Endothelial cell of umbilical vein (primary cell): ENCODE results near the gene BRCA2. TPM values are rescaled to one million over a fixed set of nuclear protein-coding genes. Genes with fewer than 3 reads are reported as not detected.

Source experiments
- BruUV-seq: library from RNA; stranded (reverse); fragments of 400-500 nt; replicated peaks from 2 replicates; lab custom pipeline; 2021; lab: Mats Ljungman, UMichigan
- CTCF ChIA-PET: fragments of 300-600, 350-600 bp; sonication (Branson Sonifier 250); formaldehyde crosslinking; loops from one replicate; lab custom pipeline; 2021; ENCODE audit warnings: antibody characterized with exemption, inconsistent platforms; lab: Charles Lee
- POLR2A ChIA-PET: fragments of 300-600, 350-600 bp; sonication (Branson Sonifier 250); formaldehyde crosslinking; loops from one replicate; lab custom pipeline; 2021; ENCODE audit warnings: antibody characterized with exemption, inconsistent platforms; lab: Charles Lee
- DNase-seq: peaks from one replicate; pipeline ENCODE4 v3.0.0-alpha.2; 2011; ENCODE audit warnings: low read depth, low spot score
- FAIRE-seq: peaks from 2 replicates; lab custom pipeline; 2011; peaks lifted over from hg19 to GRCh38; lab: Jason Lieb, UNC
- H2AFZ ChIP-seq: 2 replicates; pipeline ENCODE4 v1.6.0; 2012; ENCODE audit warnings: low read depth, low read length, control low read depth, inconsistent platforms
- H3K27ac ChIP-seq: 2 replicates; pipeline ENCODE4 v1.5.1; 2011; ENCODE audit warnings: low read depth, mild to moderate bottlenecking, control low read depth, low read length, moderate library complexity; ENCODE audit not compliant: insufficient read depth
- H3K27me3 ChIP-seq, 2 experiments: 2 replicates each; pipeline versions ENCODE4 v1.6.0 to v1.6.1; 2011; ENCODE audit warnings: low read length in 2 of 2, mixed read lengths in 1 of 2; ENCODE audit not compliant: control insufficient read depth in 2 of 2, insufficient read depth in 2 of 2
- H3K36me3 ChIP-seq, 2 experiments: 2 replicates in 1 of 2; 3 replicates in 1 of 2; pipeline ENCODE4 v1.5.1; 2011; ENCODE audit warnings: low read length in 2 of 2, mild to moderate bottlenecking in 1 of 2, moderate library complexity in 1 of 2; ENCODE audit not compliant: control insufficient read depth in 2 of 2, insufficient read depth in 2 of 2; ENCODE audit errors: extremely low read depth in 1 of 2
- H3K4me1 ChIP-seq: 3 replicates; pipeline ENCODE4 v1.5.1; 2011; ENCODE audit warnings: mild to moderate bottlenecking, low read length; ENCODE audit not compliant: control insufficient read depth, insufficient read depth; ENCODE audit errors: extremely low read depth
- H3K4me2 ChIP-seq: 2 replicates; pipeline ENCODE4 v1.6.1; 2011; ENCODE audit warnings: low read length, control low read depth, mixed read lengths; ENCODE audit not compliant: insufficient read depth
- H3K4me3 ChIP-seq, 3 experiments: fragments of 200-600 bp in 1 of 3; sonication (generic), shearing (Covaris generic) in 1 of 3; replicated peaks in 1 of 3; 2 replicates each; pipeline ENCODE4 v1.5.1; 2011 to 2016; ENCODE audit warnings: control low read depth in 3 of 3, low read length in 3 of 3, mild to moderate bottlenecking in 2 of 3, inconsistent platforms in 1 of 3, low read depth in 1 of 3, moderate library complexity in 1 of 3; ENCODE audit not compliant: insufficient read depth in 1 of 3
- H3K79me2 ChIP-seq: 2 replicates; pipeline ENCODE4 v1.6.0; 2012; ENCODE audit warnings: low read length, inconsistent platforms; ENCODE audit not compliant: control insufficient read depth, insufficient read depth
- H3K9ac ChIP-seq: replicated peaks from 2 replicates; pipeline ENCODE3; 2011; ENCODE audit warnings: low read length, control low read depth; ENCODE audit not compliant: insufficient read depth; ENCODE audit errors: extremely low read depth
- H3K9me1 ChIP-seq: replicated peaks from 3 replicates; pipeline ENCODE4 v1.6.0; 2011; ENCODE audit warnings: mild to moderate bottlenecking, low read length; ENCODE audit not compliant: control insufficient read depth, insufficient read depth; ENCODE audit errors: extremely low read depth
- H3K9me3 ChIP-seq: replicated peaks from 2 replicates; pipeline ENCODE4 v1.5.1; 2012; ENCODE audit warnings: low read length, inconsistent platforms; ENCODE audit not compliant: control insufficient read depth, insufficient read depth
- H4K20me1 ChIP-seq: replicated peaks from 2 replicates; pipeline ENCODE3; 2011; ENCODE audit warnings: mild to moderate bottlenecking, low read length; ENCODE audit not compliant: control insufficient read depth, insufficient read depth; ENCODE audit errors: extremely low read depth
- CTCF ChIP-seq, 2 donors: IDR thresholded peaks; 1 replicate in 1 of 2; 2 replicates in 1 of 2; pipeline ENCODE4 v1.5.1; 2011; ENCODE audit warnings: low read length in 2 of 2, mild to moderate bottlenecking in 2 of 2, moderate library complexity in 2 of 2, control low read depth in 1 of 2, inconsistent platforms in 1 of 2, low read depth in 1 of 2; ENCODE audit not compliant: insufficient read depth in 1 of 2; ENCODE audit errors: extremely low read depth in 1 of 2
- EZH2 ChIP-seq: IDR thresholded peaks from 2 replicates; pipeline ENCODE4 v1.6.1; 2012; ENCODE audit warnings: borderline replicate concordance, low read depth, mild to moderate bottlenecking, moderate library complexity, low read length, inconsistent platforms; ENCODE audit not compliant: severe bottlenecking
- FOS ChIP-seq: IDR thresholded peaks from 2 replicates; pipeline ENCODE4 v1.6.1; 2011; ENCODE audit warnings: mild to moderate bottlenecking, low read length, moderate library complexity, borderline replicate concordance; ENCODE audit not compliant: insufficient read depth
- GATA2 ChIP-seq: IDR thresholded peaks from 2 replicates; pipeline ENCODE4 v1.7.0; 2011; ENCODE audit warnings: low read depth, mild to moderate bottlenecking, moderate library complexity, mixed read lengths, low read length; ENCODE audit not compliant: insufficient read length, insufficient read depth
- JUN ChIP-seq: IDR thresholded peaks from 2 replicates; pipeline ENCODE4 v1.6.1; 2011; ENCODE audit warnings: borderline replicate concordance, low read depth; ENCODE audit not compliant: insufficient read length, insufficient read depth
- MAX ChIP-seq: IDR thresholded peaks from 2 replicates; pipeline ENCODE4 v1.6.1; 2011; ENCODE audit not compliant: insufficient read depth, insufficient read length
- MYC ChIP-seq: IDR thresholded peaks from one replicate; pipeline ENCODE4 v1.6.1; 2011; ENCODE audit warnings: mild to moderate bottlenecking, low read depth, low read length
- POLR2A ChIP-seq: IDR thresholded peaks from 2 replicates; pipeline ENCODE4 v1.6.1; 2012; ENCODE audit warnings: low read depth, mild to moderate bottlenecking, control low read depth, low read length
- POLR2AphosphoS5 ChIP-seq: IDR thresholded peaks from 2 replicates; pipeline ENCODE4 v1.6.1; 2012; ENCODE audit warnings: low read depth, mild to moderate bottlenecking, control low read depth, low read length, moderate library complexity; ENCODE audit not compliant: insufficient read depth
- dilution Hi-C: fragments of 300-500 bp; cut with MboI; formaldehyde crosslinking; loops from one replicate; pipeline ENCODE4 v1.15.0; 2019; ENCODE audit warnings: low sequenced_read_pairs; ENCODE audit not compliant: extremely low pct_ligation_motif_present
- intact Hi-C: fragments of 100-400 bp; cut with micrococcal nuclease; formaldehyde crosslinking; loops from one replicate; pipeline ENCODE4 v1.10.0; 2022
- polyA plus RNA-seq, 4 experiments: library from polyadenylated mRNA; depleted of rRNA in 3 of 4; stranded (reverse) in 3 of 4; unstranded in 1 of 4; fragments of >200 nt; gene quantifications; 2 replicates each; pipeline versions ENCODE4 v1.2.1 to v1.2.3, GENCODE V29; 2011 to 2012; ENCODE audit warnings: missing spikeins in 1 of 4
- total RNA-seq: library from RNA; stranded (reverse); gene quantifications from 2 replicates; pipeline ENCODE4 v1.2.3, GENCODE V29; 2021

The BRCA2 gene
- total and polyA plus RNA-seq, 2 donors (not counting 3 experiments of a cell fraction or from before 2014, with no cell fraction given), result 2.9 to 17.5 TPM

GRCh38 chr13:32426990-32427851 lies 111.9 kb downstream of the BRCA2 start:
- BruUV-seq, result no TSS peak
- dilution Hi-C loops (no loop called here), intact Hi-C loops (loop anchor here (5.0 to 10.0 kb wide), 2 partner anchors 110 to 182 kb away; partner anchors contain the start of gene N4BP2L2)
- POLR2A ChIA-PET, result no interaction called here
- FAIRE-seq (no peak), DNase-seq (peak; percentile 25)
- H3K4me2 ChIP-seq, result peak overlapping the region; percentile 78
- H3K4me3 ChIP-seq, result peak overlapping the region; percentile 48 to 79 (median 62)
- peaks cover 13% of the 10 kb centered on the region for H3K4me1 ChIP-seq
- no peak overlapping the region for H3K27ac ChIP-seq
- H3K9me1 ChIP-seq, result no peaks in the 10 kb centered on the region
- H3K9ac ChIP-seq, result peak overlapping the region; percentile 17
- H4K20me1 ChIP-seq, result no peaks in the 10 kb centered on the region
- TF ChIP-seq POLR2A (no peak), POLR2AphosphoS5 (no peak), MAX (no peak), FOS (no peak), GATA2 (no peak), CTCF (IDR thresholded peaks at IDR 0.05; ENCODE audit: extremely low read depth in 1 of 2, insufficient read depth in 1 of 2, low read depth in 1 of 2, low read length in 2 of 2) (no peak), MYC (no peak), EZH2 (no peak), JUN (no peak)
- no peaks in the 10 kb centered on the region for H3K9me3 ChIP-seq
- no peaks in the 10 kb centered on the region for H3K27me3 ChIP-seq
- H3K79me2 ChIP-seq, result no peaks in the 10 kb centered on the region
- CTCF ChIA-PET, result interaction anchor here (0.6 to 2.8 kb wide), 2 partner anchors 386 to 517 kb away, joined by 4 to 10 read pairs; no protein-coding TSS in a partner anchor
- H2AFZ ChIP-seq, result peak overlapping the region; percentile 95
- no peaks in the 10 kb centered on the region for H3K36me3 ChIP-seq
